ENCODE results near the gene TRIM15.

The TRIM15 gene

GRCh38 chr6:30154061-30154460, 9.3 kb upstream of the TRIM15 start:
- H3K4me3 ChIP-seq (ENCODE audit: low read depth, low read length), result no peak overlapping the region
- no peak overlapping the region for H3K27ac ChIP-seq
- no peaks in the 10 kb centered on the region for H3K36me3 ChIP-seq (ENCODE audit: control insufficient read depth, insufficient read depth, low read length)

GRCh38 chr6:30154709-30155519, 8.4 kb upstream of the TRIM15 start:
- H3K27ac ChIP-seq, result no peak overlapping the region

More at GRCh38 chr6:30154061-30154460, 9.3 kb upstream of the TRIM15 start:
- no peaks in the 10 kb centered on the region for H3K4me1 ChIP-seq
- no peaks in the 10 kb centered on the region for H3K79me2 ChIP-seq
- no peak overlapping the region for H2AFZ ChIP-seq
- H3K4me2 ChIP-seq (ENCODE audit: low read length), result no peak overlapping the region
- no peaks in the 10 kb centered on the region for H3K9me3 ChIP-seq (ENCODE audit: control insufficient read depth, low read length)
- H3K9ac ChIP-seq, result no peak overlapping the region
- H3K27me3 ChIP-seq (ENCODE audit: control insufficient read depth, insufficient read depth, low read length), result no peaks in the 10 kb centered on the region
- no peak for TF ChIP-seq CTCF (IDR thresholded peaks at IDR 0.05)

GRCh38 chr6:30155520-30156261, 7.7 kb upstream of the TRIM15 start:
- Histone ChIP-seq H2AFZ (no peak overlapping the region), H3K27me3 (ENCODE audit: control insufficient read depth, insufficient read depth, low read length) (no peaks in the 10 kb centered on the region), H3K9me3 (ENCODE audit: control insufficient read depth, low read length) (no peaks in the 10 kb centered on the region), H3K4me2 (ENCODE audit: low read length) (no peak overlapping the region), H3K36me3 (ENCODE audit: control insufficient read depth, insufficient read depth, low read length) (no peaks in the 10 kb centered on the region), H3K4me3 (ENCODE audit: low read depth, low read length) (no peak overlapping the region), H3K9ac (no peak overlapping the region), H3K27ac (no peak overlapping the region), H3K4me1 (no peaks in the 10 kb centered on the region), H3K79me2 (no peaks in the 10 kb centered on the region)
- no peak for TF ChIP-seq CTCF (IDR thresholded peaks at IDR 0.05)

More at GRCh38 chr6:30154709-30155519, 8.4 kb upstream of the TRIM15 start:
- no peaks in the 10 kb centered on the region for H3K4me1 ChIP-seq
- no peaks in the 10 kb centered on the region for H3K9me3 ChIP-seq (ENCODE audit: control insufficient read depth, low read length)
- H3K4me2 ChIP-seq (ENCODE audit: low read length), result no peak overlapping the region
- H3K27me3 ChIP-seq (ENCODE audit: control insufficient read depth, insufficient read depth, low read length), result no peaks in the 10 kb centered on the region
- no peak overlapping the region for H3K9ac ChIP-seq
- H2AFZ ChIP-seq, result no peak overlapping the region
- no peak overlapping the region for H3K4me3 ChIP-seq (ENCODE audit: low read depth, low read length)
- no peak for TF ChIP-seq CTCF (IDR thresholded peaks at IDR 0.05)
- H3K36me3 ChIP-seq (ENCODE audit: control insufficient read depth, insufficient read depth, low read length), result no peaks in the 10 kb centered on the region
- H3K79me2 ChIP-seq, result no peaks in the 10 kb centered on the region

- H3K4me3 ChIP-seq (ENCODE audit: low read depth, low read length), result no peak overlapping the region
- H3K4me2 ChIP-seq (ENCODE audit: low read length), result no peak overlapping the region
- H3K27me3 ChIP-seq (ENCODE audit: control insufficient read depth, insufficient read depth, low read length), result no peaks in the 10 kb centered on the region
- no peak overlapping the region for H2AFZ ChIP-seq
- no peaks in the 10 kb centered on the region for H3K79me2 ChIP-seq
- no peak overlapping the region for H3K9ac ChIP-seq
- no peak overlapping the region for H3K27ac ChIP-seq
- TF ChIP-seq CTCF (IDR thresholded peaks at IDR 0.05), result no peak
- no peaks in the 10 kb centered on the region for H3K4me1 ChIP-seq
- no peaks in the 10 kb centered on the region for H3K9me3 ChIP-seq (ENCODE audit: control insufficient read depth, low read length)
- H3K36me3 ChIP-seq (ENCODE audit: control insufficient read depth, insufficient read depth, low read length), result no peaks in the 10 kb centered on the region
These were observed 7.1 kb upstream of the TRIM15 start for GRCh38 chr6:30156262-30156599.
